Neural progenitor cell (in vitro differentiated cells): Measurements from ENCODE around the gene FARS2. TPM values are rescaled to one million over a fixed set of nuclear protein-coding genes. Genes with fewer than 3 reads are reported as not detected.

Experiments used
- DNase-seq: peaks from one replicate; pipeline ENCODE4 v3.0.0-alpha.2; 2016; ENCODE audit warnings: low spot score
- H2AFZ ChIP-seq: fragments of 200-600 bp; sonication (generic); replicated peaks from 2 replicates; pipeline ENCODE4 v1.6.1; 2016; ENCODE audit warnings: antibody characterized with exemption
- H3F3A ChIP-seq: fragments of 200-600 bp; sonication (generic); 2 replicates; pipeline ENCODE4 v1.6.1; 2016; ENCODE audit warnings: antibody characterized with exemption, low read depth
- H3K27ac ChIP-seq: fragments of 200-600 bp; sonication (generic); 2 replicates; pipeline ENCODE4 v1.5.1; 2016; ENCODE audit warnings: mild to moderate bottlenecking
- H3K27me3 ChIP-seq: fragments of 200-600 bp; sonication (generic); 2 replicates; pipeline ENCODE4 v1.6.1; 2016; ENCODE audit warnings: mild to moderate bottlenecking, moderate library complexity
- H3K36me3 ChIP-seq: fragments of 200-600 bp; sonication (generic); 2 replicates; pipeline ENCODE4 v1.5.1; 2016
- H3K4me1 ChIP-seq: fragments of 200-600 bp; sonication (generic); 2 replicates; pipeline ENCODE4 v1.6.1; 2016; ENCODE audit warnings: mixed run types
- H3K4me2 ChIP-seq: fragments of 200-600 bp; sonication (generic); 2 replicates; pipeline ENCODE4 v1.6.1; 2016
- H3K4me3 ChIP-seq: fragments of 200-600 bp; sonication (generic); 2 replicates; pipeline ENCODE4 v1.5.1; 2016
- H3K79me2 ChIP-seq: fragments of 200-600 bp; sonication (generic); 2 replicates; pipeline ENCODE4 v1.6.1; 2016; ENCODE audit warnings: low read depth
- H3K9ac ChIP-seq: fragments of 200-600 bp; sonication (generic); 2 replicates; pipeline ENCODE4 v1.6.1; 2016
- H3K9me3 ChIP-seq: fragments of 200-600 bp; sonication (generic); 2 replicates; pipeline ENCODE4 v1.5.1; 2016; ENCODE audit warnings: low read depth
- H4K20me1 ChIP-seq: fragments of 200-600 bp; sonication (generic); 2 replicates; pipeline ENCODE4 v1.6.1; 2016; ENCODE audit warnings: low read depth
- H3K27ac Mint-ChIP-seq: 3 replicates; pipeline ENCODE4 v1.8.0; 2021; ENCODE audit warnings: mixed read lengths
- H3K27me3 Mint-ChIP-seq: 2 replicates; pipeline ENCODE4 v1.8.0; 2022; ENCODE audit warnings: low read depth, mild to moderate bottlenecking, inconsistent platforms, moderate library complexity, mixed read lengths; ENCODE audit not compliant: insufficient read depth
- H3K36me3 Mint-ChIP-seq: 3 replicates; pipeline ENCODE4 v1.8.0; 2021; ENCODE audit warnings: mixed read lengths
- H3K4me1 Mint-ChIP-seq: 3 replicates; pipeline ENCODE4 v1.8.0; 2021; ENCODE audit warnings: mixed read lengths
- H3K4me3 Mint-ChIP-seq: 3 replicates; pipeline ENCODE4 v1.8.0; 2021; ENCODE audit warnings: mild to moderate bottlenecking, moderate library complexity, mixed read lengths
- H3K9me3 Mint-ChIP-seq: 3 replicates; pipeline ENCODE4 v1.8.0; 2020; ENCODE audit warnings: mixed read lengths
- CTCF ChIP-seq: fragments of 200-600 bp; sonication (generic); IDR thresholded peaks from 2 replicates; pipeline ENCODE4 v1.5.1; 2017; ENCODE audit warnings: antibody characterized with exemption, mild to moderate bottlenecking
- EZH2 ChIP-seq: fragments of 200-600 bp; sonication (generic); IDR thresholded peaks from 2 replicates; pipeline ENCODE4 v1.6.1; 2017; ENCODE audit warnings: antibody characterized with exemption, mild to moderate bottlenecking, moderate library complexity
- EZH2phosphoT487 ChIP-seq: fragments of 200-600 bp; sonication (generic); IDR thresholded peaks from 2 replicates; pipeline ENCODE4 v1.6.1; 2017; ENCODE audit warnings: antibody characterized with exemption
- total RNA-seq: library from RNA; depleted of rRNA; stranded (reverse); fragments of >200 nt; gene quantifications from 2 replicates; pipeline ENCODE4 v1.2.3, GENCODE V29; 2015; ENCODE audit warnings: low replicate concordance

FARS2 gene
- total RNA-seq, 1 donor from 2014 or later: 10.8 TPM

GRCh38 chr6:5331845-5332442 is 70.6 kb downstream of the FARS2 start:
- Histone ChIP-seq H3K4me1 (no peaks in the 10 kb centered on the region), H2AFZ (no peak overlapping the region), H4K20me1 (no peaks in the 10 kb centered on the region), H3K79me2 (no peaks in the 10 kb centered on the region), H3K9ac (no peak overlapping the region), H3K27ac (no peak overlapping the region), H3K27me3 (no peaks in the 10 kb centered on the region), H3K36me3 (no peaks in the 10 kb centered on the region), H3K4me3 (no peak overlapping the region), H3K9me3 (no peaks in the 10 kb centered on the region), H3K4me2 (no peak overlapping the region), H3F3A (no peaks in the 10 kb centered on the region)
- DNase-seq: no peak
- Mint-ChIP-seq H3K36me3 (peaks cover 13% of the 10 kb centered on the region), H3K27me3 (no peaks in the 10 kb centered on the region), H3K9me3 (peaks cover 9% of the 10 kb centered on the region), H3K4me3 (no peak overlapping the region), H3K27ac (no peak overlapping the region), H3K4me1 (no peaks in the 10 kb centered on the region)
- TF ChIP-seq EZH2phosphoT487 (no peak), CTCF (no peak), EZH2 (no peak)

- H3K79me2 ChIP-seq: no peaks in the 10 kb centered on the region
- H3K36me3 ChIP-seq: no peaks in the 10 kb centered on the region
- H3K36me3 Mint-ChIP-seq: peaks cover 5% of the 10 kb centered on the region
- H3K4me1 ChIP-seq: no peaks in the 10 kb centered on the region
- no peaks in the 10 kb centered on the region for H3K27me3 ChIP-seq
- H3K27me3 Mint-ChIP-seq: no peaks in the 10 kb centered on the region
- H3K27ac ChIP-seq: no peak overlapping the region
- H2AFZ ChIP-seq: no peak overlapping the region
- DNase-seq: no peak
- H4K20me1 ChIP-seq: no peaks in the 10 kb centered on the region
- H3K9ac ChIP-seq: no peak overlapping the region
- no peak overlapping the region for H3K4me3 ChIP-seq
- H3F3A ChIP-seq: no peaks in the 10 kb centered on the region
- H3K4me3 Mint-ChIP-seq: no peak overlapping the region
- no peak overlapping the region for H3K27ac Mint-ChIP-seq
- no peaks in the 10 kb centered on the region for H3K4me1 Mint-ChIP-seq
- H3K4me2 ChIP-seq: no peak overlapping the region
- no peak for TF ChIP-seq EZH2phosphoT487
- TF ChIP-seq CTCF: no peak
- TF ChIP-seq EZH2: no peak
- H3K9me3 Mint-ChIP-seq: peaks cover 3% of the 10 kb centered on the region
- H3K9me3 ChIP-seq: no peaks in the 10 kb centered on the region
Measured at GRCh38 chr6:5333658-5334057, 72.3 kb downstream of the FARS2 start.

- no peak overlapping the region for H3K9ac ChIP-seq
- H3K27ac ChIP-seq: no peak overlapping the region
- H2AFZ ChIP-seq: no peak overlapping the region
- H3K4me3 Mint-ChIP-seq: no peak overlapping the region
- no peaks in the 10 kb centered on the region for H3K9me3 ChIP-seq
- H3K4me1 ChIP-seq: no peaks in the 10 kb centered on the region
- no peaks in the 10 kb centered on the region for H3K4me1 Mint-ChIP-seq
- no peak for TF ChIP-seq EZH2
- no peak for TF ChIP-seq CTCF
- TF ChIP-seq EZH2phosphoT487: no peak
- H3K9me3 Mint-ChIP-seq: peaks cover 3% of the 10 kb centered on the region
- H3F3A ChIP-seq: no peaks in the 10 kb centered on the region
- DNase-seq: no peak
- H3K27me3 ChIP-seq: no peaks in the 10 kb centered on the region
- H3K79me2 ChIP-seq: no peaks in the 10 kb centered on the region
- no peak overlapping the region for H3K27ac Mint-ChIP-seq
- no peaks in the 10 kb centered on the region for H3K36me3 ChIP-seq
- no peaks in the 10 kb centered on the region for H3K27me3 Mint-ChIP-seq
- no peak overlapping the region for H3K4me3 ChIP-seq
- H3K36me3 Mint-ChIP-seq: peaks cover 5% of the 10 kb centered on the region
- H3K4me2 ChIP-seq: no peak overlapping the region
- H4K20me1 ChIP-seq: no peaks in the 10 kb centered on the region
Measured at GRCh38 chr6:5334341-5334740, 73.0 kb downstream of the FARS2 start.
